GM19455 (cell line): Measurements from ENCODE around the gene KCNE1.
"Not testable (repeated sequence)": the region's sequence is repeated elsewhere in the genome, so short reads cannot be mapped to it uniquely, and the experiment has no call there.

ENCODE experiments used
- ATAC-seq: cut with Tn5 transposase; IDR thresholded peaks from one replicate; pipeline ENCODE4 v1.9.1; 2021; ENCODE audit not compliant: unreplicated experiment

KCNE1 gene

DNA sequence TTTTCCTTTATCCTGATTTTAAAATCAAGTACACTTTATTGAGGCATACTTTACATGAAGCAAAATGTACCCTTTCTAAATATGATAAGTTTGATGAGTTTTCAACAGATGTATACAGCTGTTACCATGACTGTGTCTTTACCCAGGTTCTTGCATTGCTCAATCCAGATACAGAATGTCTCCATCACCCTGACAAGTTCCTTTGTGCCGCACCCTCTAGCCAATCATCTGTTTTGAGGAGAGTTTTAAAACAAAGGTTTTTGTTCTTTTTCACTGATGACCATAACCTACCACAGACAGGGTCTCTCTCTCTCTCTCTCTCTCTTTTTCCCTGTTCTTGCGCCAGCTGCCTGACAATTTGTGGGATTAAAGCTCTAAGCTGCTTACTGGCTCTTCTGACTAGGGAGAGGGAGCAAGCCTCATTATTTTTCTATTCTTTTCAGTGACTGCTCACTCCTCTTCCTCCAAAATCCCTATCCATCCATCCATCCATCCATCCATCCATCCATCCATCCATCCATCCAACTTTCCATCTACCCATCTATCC is 1.2 kb upstream of the KCNE1 start:
- ATAC-seq = no peak

DNA sequence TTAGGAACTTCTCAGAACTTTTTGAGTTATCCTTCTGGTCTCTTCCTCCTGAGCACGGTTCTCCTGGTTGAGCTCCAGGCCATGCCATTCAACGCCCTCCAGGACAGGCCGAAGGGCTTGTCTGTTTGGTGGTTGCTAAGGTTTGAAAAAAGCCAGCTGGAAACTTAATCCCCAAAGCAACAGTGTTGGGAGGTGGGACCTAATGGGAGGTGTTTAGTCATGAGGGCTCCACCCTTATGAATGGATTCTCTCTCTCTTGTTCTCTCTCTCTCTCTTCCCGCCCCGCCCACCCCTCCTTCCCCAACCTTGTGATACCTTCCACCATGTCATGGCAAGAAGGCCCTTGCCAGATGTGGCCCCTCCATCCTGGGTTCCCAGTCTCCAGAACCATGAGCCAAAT is 829 bp downstream of the KCNE1 start:
- no peak for ATAC-seq

DNA sequence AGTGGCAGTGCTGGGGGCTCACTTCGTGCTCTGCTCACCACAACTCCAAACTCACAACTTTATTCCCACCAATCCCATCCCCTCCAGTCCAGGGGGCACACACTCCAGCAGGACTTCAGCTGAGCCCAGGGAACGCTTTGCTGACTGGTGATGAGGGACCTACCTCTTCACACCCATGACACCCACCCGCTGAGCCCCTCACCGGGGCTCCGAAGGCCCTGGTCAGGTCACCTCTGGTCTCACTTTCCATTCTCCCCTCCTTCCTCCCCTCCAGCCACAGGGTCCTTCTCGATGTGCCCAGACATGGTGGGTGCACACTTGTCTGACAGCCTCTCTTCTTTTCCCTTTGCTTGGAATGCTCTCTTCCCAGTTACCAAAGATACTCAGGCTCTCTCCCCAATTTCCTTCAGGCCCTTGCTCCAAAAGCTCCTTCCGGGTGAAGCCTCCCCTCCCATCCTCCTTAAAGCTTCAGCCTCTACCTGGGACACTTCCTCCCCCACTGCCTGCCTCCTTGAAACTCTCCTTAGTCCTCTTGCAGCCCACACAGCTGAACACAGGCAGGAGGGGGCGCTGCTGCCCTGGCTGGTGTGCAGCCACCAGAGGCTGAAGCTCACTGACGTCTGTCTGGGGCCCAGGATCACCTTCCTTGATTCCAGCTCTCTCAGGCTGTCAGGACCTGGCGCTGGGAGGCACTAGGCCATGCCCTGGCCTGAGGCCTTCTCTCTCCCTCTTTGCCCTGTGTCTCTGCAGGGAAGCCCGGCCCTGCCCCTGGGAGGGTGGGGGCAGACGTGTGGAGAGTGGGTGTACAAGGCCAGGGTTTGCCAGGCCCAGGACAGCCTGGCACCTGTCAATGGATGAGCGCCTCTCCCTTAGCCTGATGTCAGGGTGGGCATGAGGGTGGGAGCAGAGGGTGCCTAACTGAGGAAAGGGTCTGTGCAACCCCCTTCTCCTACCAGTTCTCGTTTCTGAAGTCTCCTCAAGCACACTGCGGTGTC is 1.6 kb downstream of the KCNE1 start:
- no peak for ATAC-seq

DNA sequence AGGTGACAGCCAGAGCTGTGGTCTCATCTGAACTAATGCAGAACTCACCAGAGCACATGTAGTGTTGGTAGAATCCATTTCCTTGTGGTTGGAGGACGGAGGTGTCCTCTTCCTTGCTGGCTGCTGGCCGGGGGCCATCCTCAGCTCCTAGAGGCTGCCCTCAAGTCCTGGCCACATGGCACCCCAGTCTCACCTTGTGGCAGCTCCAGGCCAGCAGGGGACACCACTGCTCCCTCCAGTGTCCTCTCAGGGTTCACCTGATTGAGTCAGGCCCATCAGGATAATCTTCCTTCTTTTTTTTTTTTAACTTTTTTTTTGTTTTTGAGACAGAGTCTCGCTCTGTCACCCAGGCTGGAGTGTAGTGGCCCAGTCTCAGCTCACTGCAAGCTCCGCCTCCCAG is 2.9 kb downstream of the KCNE1 start:
- no peak for ATAC-seq

DNA sequence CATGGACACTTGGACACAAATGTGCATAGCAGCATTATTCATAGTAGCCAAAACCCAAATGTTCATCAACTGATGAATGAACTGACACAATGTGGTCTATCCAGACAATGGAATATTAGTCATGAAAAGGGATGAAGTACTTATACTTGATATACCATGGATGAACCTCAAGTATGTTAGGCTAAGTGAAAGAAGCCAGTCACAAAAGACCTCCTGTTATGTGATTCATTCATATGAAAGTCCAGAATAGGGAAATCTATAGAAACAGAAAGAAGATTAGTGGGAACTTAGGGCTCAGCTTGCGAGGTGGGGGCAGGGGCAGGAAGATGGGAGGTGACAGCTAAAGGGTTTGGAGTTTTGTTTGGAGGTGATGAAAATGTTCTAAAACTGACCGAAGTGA is 7.4 kb downstream of the KCNE1 start:
- ATAC-seq = no peak

DNA sequence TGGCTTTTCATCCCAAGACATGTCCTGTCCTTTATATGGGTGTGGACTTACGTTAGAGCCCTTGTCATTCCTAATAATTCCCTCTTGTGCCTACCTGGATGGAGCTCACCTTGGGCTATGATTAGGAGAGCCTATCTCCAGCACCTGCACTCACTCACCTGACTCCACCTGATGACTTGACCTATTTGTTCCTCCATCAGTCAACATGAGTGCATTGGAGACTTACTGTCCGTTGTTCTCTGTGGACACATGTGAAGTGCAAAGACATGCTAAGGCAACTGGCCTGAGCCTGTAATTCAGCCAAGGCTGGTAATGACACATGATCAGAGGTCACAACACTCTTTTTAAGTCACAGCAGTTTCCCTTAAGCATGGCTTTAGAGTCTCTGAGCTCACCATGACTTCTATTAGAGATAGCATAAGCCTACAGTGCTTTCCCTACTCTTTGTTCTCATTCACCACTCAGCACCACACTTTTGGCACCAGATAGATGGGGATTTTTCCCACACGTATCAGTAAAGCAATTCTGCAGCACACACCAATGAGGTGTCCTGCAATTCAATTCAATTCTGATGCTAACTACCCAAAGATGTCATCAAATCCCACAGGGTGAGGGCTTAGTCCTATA is 9.4 kb downstream of the KCNE1 start:
- no peak for ATAC-seq

DNA sequence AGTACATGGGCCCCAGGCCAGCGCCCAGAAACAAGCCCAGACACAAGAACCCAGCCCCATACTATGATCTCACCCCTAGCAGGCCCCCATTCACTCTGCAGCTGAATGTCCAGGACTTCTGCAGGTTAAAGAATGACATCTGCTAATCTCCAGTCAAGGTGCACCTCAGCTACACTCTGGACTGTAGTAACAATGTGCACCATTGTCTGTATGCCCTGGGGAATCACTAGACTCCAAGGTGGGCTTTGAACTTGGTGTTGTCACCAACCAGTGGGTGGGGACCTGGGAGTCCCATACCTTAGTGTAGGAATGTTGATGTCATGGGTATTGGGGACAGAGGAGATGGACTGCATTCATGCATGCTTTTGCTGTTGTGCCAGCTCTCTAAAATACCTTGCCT is 10.3 kb downstream of the KCNE1 start:
- no peak for ATAC-seq

DNA sequence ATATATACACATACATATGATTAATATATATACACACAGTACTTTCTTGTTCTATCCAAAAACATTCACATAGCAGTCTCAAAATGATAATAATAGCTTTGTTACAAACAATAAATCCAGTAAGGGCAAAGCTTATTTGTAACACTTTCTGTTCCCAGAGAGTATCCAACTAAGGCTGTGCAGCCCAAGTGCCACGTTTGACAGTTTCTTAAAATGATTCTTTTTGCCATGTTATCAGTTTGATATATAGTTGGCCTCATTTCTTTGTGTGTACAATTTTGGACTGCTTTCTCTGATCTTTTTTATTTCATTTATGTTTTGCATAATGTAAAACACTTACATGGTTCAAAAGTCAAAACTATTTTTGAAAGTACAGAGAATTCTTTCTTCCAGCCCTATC is 11.8 kb downstream of the KCNE1 start:
- ATAC-seq = no peak

DNA sequence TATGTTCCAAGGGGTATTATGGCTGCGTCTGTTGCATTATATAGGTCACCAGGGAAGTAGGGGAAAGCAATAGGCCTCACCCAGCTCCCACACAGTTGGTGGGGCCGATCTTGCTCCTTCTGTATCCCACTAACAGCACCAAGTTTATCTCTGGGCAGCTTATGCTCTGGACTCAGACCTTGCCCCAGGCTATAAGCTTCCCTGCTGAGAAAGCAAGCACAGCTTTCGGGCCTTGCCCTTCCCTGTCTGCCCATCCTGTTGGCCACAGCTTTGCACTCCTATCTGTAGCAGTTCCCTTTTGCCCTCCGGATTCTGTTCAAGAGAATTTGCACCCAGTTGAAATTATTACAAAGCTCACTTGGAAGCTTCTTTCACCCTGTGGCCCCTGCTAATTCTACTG is 12.9 kb downstream of the KCNE1 start:
- no peak for ATAC-seq

DNA sequence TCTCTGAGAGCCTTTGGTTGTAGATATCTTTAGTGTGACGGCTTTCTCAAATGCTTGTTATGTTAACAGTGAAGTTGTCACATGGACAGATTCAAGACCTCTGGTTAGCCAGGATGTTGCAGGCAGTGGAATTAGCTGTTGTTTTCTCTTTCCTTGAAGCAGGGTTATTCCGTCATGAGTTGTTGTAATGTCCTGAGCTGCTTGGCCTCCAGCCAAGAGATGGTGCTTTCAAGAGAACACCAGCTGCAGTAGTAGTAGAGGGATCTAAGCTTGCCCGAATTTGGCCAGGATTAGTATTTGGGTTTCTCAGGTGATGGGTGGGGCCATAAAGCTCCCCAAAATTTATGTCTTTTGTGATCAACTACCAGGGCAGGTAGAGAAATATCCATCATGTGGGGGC is 13.4 kb downstream of the KCNE1 start:
- no peak for ATAC-seq

DNA sequence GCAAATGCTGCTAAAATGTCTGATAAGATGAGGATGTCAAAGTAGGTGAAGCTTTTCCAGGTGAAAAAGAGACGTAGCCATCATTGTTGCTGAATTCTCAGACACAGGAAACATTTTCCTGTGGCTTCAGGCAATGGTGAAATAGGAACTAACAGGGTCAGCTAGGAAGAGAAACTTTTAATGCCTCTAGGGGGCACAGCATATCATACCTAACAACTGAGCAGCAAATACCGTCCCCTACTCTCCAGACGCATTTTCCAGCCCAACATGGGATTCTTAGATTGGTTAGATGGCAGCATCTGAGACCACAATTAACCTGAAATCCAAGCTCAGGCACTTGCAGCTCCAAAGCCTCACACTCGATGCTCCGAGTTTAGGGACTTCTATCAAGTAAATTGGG is 28.2 kb downstream of the KCNE1 start:
- not testable (repeated sequence) for ATAC-seq

DNA sequence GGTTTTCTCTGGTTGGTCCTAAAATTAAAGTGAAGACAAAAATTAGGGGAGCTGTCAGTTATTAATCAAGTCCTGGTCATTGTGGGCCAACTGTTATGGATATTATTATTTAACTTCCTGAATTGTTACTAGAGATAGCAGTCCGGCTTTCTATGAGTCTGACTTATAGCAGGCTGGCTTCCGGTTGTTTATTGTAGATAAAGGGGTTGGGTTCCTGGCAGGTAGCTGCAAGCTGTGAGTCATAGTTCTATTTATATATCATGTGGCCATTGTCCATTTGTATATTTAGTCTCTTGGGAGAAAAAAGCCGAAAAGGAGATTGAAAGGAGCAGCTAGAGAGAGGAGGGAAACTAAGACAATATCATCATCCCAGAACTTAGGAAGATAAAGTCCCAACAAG is 28.6 kb downstream of the KCNE1 start:
- ATAC-seq = not testable (repeated sequence)

DNA sequence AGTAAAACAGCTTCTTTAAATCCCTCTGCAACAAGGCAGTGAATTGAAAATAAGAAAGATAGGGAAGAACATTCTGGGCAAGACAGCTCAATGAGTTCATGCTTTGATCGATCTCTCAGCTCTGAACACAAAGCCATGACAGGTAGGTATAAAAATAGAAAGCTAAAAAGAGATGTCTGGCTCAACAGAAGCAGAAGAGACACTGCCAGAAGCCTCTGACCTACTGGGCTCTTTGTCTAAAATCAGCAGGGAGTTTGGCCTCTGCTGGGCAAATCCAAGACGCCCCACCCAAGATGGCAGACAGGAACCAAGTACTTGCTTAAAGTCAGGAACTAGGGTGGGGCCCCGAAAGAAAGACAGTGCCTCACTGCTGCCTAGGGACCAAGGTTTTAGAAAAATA is 44.7 kb downstream of the KCNE1 start:
- ATAC-seq = not testable (repeated sequence)

DNA sequence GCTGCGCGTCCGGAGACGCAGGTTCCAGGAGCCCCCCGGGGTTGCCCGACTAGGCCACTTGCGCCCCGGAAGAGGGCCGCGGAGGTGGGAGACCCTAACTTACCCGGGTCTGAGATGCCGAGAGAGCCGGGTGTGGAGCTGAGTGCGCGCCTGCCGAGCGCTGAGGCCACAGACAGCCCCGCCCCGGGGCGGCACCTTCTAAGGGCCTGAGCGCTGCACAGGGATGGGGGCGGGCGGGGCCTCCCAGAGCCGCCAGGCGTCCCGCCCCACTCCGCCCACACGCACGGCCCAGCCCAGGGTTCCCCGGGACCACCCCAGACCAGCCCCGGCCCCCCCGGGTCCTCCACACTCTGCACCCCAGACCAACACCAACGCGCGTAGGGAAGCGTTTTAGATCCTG is 52.6 kb downstream of the KCNE1 start:
- not testable (repeated sequence) for ATAC-seq

DNA sequence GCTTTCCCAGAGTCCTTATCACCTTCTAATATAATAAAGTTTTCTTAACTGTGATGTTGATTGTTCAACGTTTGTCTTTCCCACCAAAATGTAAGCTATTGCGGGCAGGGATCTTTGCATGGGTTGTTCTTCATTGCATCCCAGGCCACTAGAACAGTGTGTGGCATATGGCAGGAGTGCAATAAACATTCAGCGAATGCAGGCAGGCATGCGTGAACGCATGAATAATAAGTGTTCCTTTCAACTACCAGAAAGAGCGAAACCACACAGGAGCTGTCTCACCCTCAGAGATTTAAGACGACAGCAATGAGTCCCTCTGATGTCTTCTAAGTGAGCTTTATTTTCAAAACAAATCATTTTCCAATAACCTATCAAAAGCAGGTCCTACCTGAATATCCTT is 53.7 kb downstream of the KCNE1 start:
- ATAC-seq = not testable (repeated sequence)

DNA sequence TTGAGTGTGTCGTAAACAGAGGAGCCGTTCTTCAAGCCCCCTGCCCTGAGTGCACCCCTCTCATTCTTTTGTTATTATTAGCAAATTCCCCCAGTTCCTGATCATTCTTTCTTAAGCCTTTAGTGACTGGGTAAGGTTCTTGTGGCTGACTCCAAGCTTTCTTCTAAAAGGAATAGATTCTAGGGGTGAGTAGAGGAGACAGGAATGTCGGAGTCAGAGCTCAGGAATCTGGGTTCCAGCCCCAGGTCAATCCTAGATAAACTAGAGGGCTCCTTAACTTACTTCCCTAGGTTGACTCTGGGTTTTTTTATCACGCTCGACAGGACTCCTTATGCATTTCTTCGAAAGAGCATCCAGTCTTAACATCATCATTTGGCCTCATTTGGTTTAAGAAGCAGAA is 55.8 kb downstream of the KCNE1 start:
- ATAC-seq = not testable (repeated sequence)

DNA sequence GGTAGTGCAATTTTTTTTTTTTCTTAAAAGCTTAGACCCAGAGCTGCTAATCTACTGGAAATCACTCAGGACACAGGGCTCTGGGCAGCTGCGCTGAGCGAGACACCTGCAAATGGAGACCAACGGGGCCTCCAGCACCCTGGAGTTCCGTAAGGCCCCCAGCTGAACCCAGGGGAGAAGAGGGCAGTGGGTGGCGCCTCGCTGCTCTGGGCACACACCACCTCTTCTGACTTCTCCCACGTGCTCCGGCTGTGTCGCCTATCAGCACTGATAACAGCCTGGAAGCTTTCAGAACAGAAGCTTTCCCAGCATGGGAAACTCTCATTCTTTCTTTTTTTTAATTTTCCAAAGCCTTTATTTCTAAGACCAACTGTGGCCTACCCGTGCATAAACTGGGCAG is 56.4 kb downstream of the KCNE1 start:
- ATAC-seq = not testable (repeated sequence)

DNA sequence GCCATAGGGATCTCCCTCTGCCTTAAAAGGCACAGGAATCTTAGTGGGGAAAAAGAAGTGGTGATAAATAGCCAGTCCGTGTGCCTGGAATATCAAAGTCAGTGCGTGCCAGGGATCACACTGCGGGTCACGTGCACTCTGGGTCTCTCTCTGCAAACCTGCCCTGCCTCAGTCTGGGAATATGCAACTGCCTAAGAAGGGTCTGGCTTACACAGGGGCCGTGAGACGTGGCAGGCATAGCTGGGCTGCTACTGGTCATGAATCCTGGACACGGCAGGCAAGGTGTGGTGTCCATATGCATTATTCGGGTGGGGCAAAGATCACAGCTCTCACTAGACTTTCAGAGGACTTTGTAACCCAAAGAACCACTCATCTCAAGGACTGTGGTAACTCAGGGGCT is 65.0 kb downstream of the KCNE1 start:
- not testable (repeated sequence) for ATAC-seq

DNA sequence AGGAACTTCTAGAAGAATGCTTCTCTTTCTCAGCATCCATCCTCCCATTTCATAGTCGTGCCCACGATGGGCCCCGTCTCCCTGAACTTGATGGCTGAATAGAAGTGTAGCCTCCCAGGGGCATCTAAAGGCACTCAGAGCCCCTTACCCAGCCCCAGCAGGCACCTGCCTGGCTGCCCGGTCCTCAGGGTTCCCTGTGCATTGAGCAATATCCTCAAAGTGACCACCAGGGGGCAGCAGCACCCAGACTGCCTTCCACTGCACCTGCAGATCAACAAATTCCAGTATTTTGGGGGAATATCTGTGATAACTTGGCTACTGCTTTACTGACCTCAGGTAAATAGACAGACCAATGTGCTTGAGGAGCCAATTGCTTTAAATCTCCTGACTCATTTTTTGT is 68.5 kb downstream of the KCNE1 start:
- ATAC-seq = not testable (repeated sequence)

DNA sequence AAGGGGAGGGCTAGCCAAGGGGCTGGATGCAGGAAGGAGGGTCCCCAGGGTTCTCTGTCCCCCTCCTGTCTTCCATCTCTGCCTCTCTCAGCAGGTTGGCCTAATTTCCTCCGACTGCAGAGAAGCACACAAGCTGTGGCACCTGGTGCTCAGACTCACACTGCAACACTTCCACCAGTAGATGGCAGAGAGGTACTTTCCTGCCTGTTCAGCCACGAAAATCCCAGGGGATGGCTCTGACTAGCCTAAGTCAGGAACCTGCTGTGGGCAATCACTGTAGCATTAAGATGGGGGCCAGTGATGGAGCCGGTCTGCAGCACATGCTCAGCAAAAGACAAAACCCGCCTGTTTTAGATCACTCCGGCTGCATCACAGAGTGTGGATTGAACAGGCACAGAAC is 82.3 kb downstream of the KCNE1 start:
- ATAC-seq = not testable (repeated sequence)

DNA sequence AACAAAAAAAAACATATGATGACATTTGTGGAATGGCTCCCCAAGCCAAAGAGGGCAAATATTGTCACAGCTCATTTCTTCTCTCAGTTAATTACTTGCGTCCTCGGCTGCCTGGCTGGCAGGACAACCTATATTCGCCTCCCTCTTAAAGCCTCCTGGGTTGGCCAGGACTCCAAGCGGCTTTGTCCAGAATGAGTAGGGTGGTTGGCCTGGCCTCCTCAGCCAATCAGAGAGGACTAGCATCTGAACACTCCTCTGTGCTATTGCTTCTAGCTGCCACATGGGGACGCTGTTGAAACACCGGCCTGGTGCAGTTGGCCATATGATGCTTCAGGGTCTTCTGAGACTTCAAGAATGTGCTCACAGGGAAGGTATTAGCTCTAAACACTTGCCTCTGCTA is 83.6 kb downstream of the KCNE1 start:
- ATAC-seq = not testable (repeated sequence)

DNA sequence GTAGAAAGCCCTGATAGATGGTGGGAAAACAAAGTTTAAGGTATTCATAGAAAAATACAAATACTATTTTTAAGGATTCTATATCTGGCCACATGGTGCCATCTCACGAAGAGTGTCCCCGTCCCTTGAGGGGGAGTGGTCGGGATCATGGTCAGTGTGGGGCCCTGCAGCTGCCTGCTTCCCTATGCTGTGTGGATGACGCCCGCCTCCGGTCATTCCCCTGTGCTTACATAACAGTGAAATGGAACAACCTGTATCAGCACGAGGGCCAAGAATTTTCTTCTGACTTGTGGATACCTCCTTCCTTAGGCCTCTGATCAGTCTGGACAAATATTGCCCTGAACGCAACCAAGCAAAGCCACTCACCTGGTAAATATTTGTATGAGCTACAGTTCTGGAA is 84.7 kb downstream of the KCNE1 start:
- ATAC-seq = not testable (repeated sequence)
